ENCODE results near the gene CHN2. TPM values are rescaled to one million over a fixed set of nuclear protein-coding genes. Genes with fewer than 3 reads are reported as not detected.

CHN2 gene
- total and polyA plus RNA-seq, 3 experiments from 2014 or later, result 4.1 to 30.4 (median 5.3) TPM

DNA sequence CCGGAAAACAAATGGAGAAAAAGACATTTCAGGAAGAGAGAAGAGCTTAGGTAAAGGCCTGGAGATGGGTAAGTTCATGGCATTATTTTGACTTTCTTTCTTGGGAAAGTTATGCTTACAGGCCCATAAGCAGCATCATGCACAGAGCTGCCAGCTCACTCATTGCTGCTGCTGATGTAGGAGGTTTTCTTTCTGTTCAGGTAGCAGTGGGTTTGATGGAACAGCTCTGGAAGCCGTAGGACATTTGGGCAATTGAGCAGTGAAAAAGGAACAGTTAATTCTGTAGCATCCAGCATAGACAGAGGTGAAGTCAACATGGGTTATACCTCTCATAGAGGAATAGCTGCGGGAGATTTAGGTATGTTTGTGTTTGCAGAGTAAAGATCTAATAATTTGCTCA is 3.3 kb downstream of the CHN2 start:
- no peaks in the 10 kb centered on the region for H3K36me3 ChIP-seq (ENCODE audit: insufficient read depth, low read length)
- DNase-seq, result no peak
- no peaks in the 10 kb centered on the region for H3K9me3 ChIP-seq (ENCODE audit: low read length)
- CTCF ChIA-PET, result interaction anchor here (1.3 kb wide), 1 partner anchor 8 kb away, joined by 7 read pairs; no protein-coding TSS in a partner anchor
- H3K4me1 ChIP-seq (ENCODE audit: insufficient read depth, low read length), result peaks cover 17% of the 10 kb centered on the region
- H3K27ac Mint-ChIP-seq, result peak overlapping the region in 2 of 8 donors; percentile 8 to 26
- peaks cover 46 to 81% (median 53%) of the 10 kb centered on the region in 3 donors for H3K4me1 Mint-ChIP-seq
- H3K4me3 ChIP-seq (ENCODE audit: low read length), result no peak overlapping the region
- H3K27me3 Mint-ChIP-seq, result peaks cover 0 to 4% of the 10 kb centered on the region in 2 donors
- no peak overlapping the region for H3K27ac ChIP-seq (ENCODE audit: low read depth, low read length)
- POLR2A ChIA-PET, result no interaction called here
- peaks cover 0 to 2% (median 0%) of the 10 kb centered on the region in 5 donors for H3K9me3 Mint-ChIP-seq
- no peaks in the 10 kb centered on the region for H3K27me3 ChIP-seq (ENCODE audit: insufficient read depth, low read length, poor library complexity, severe bottlenecking)
- peak overlapping the region in 5 of 7 donors; percentile 1 to 95 (median 8) for H3K4me3 Mint-ChIP-seq
- H3K36me3 Mint-ChIP-seq, result peaks cover 0 to 8% (median 0%) of the 10 kb centered on the region in 3 donors

DNA sequence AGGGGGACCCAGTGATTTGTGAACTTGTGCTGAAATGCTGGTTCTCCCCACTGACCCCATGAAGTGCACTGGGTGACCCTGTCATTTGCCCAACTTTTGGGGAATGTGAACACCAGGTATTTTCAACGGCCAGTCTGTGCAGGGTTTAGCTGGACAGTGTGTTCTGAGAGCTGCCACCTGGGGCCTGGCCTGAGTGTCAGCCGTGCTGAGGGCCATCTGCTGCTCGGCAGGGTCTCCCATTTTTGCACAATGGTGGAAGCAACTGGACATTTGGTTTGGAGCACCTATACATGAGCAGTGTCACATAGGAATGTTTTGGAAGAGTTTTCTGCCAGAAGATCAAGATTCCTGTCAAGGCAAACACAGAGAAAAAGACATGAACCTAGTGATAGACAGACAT is 5.2 kb downstream of the CHN2 start:
- no peaks in the 10 kb centered on the region for H3K36me3 ChIP-seq (ENCODE audit: insufficient read depth, low read length)
- H3K9me3 Mint-ChIP-seq, result peaks cover 0 to 2% (median 0%) of the 10 kb centered on the region in 5 donors
- peaks cover 0 to 4% of the 10 kb centered on the region in 2 donors for H3K27me3 Mint-ChIP-seq
- H3K36me3 Mint-ChIP-seq, result peaks cover 0 to 8% (median 0%) of the 10 kb centered on the region in 3 donors
- H3K27me3 ChIP-seq (ENCODE audit: insufficient read depth, low read length, poor library complexity, severe bottlenecking), result no peaks in the 10 kb centered on the region
- H3K4me1 Mint-ChIP-seq, result peaks cover 40 to 84% (median 60%) of the 10 kb centered on the region in 3 donors
- H3K9me3 ChIP-seq (ENCODE audit: low read length), result no peaks in the 10 kb centered on the region
- POLR2A ChIA-PET, result no interaction called here
- no peak for DNase-seq
- H3K4me3 Mint-ChIP-seq, result no peak overlapping the region
- peak overlapping the region in 1 of 8 donors; percentile 47 for H3K27ac Mint-ChIP-seq
- peaks cover 17% of the 10 kb centered on the region for H3K4me1 ChIP-seq (ENCODE audit: insufficient read depth, low read length)
- CTCF ChIA-PET, result interaction anchor here (1.7 kb wide), 1 partner anchor 10 kb away, joined by 4 read pairs; no protein-coding TSS in a partner anchor
- H3K4me3 ChIP-seq (ENCODE audit: low read length), result no peak overlapping the region
- H3K27ac ChIP-seq (ENCODE audit: low read depth, low read length), result no peak overlapping the region

DNA sequence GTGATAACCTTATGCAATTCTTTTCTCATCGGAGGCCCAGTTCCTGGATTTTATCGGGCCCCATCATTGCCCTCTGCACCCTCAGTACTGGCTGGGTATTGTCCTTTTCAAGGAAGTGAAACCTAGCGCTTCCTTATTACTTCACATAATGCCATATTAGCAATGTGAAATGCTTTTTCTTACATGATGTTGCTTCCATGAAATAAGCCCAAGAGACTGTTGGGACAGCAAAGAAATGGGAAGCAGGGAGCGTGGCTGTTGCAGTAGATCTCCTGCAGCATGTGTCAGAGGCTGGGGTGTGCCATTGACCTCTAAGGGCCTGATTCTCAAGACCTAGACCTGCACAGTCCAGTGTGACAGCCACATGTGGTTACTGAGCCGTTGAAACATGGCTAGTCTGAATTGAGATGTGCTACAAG is 8.1 kb downstream of the CHN2 start:
- Mint-ChIP-seq H3K36me3 (no peaks in the 10 kb centered on the region), H3K27me3 (no peaks in the 10 kb centered on the region), H3K27ac (no peak overlapping the region), H3K4me3 (no peak overlapping the region), H3K9me3 (no peaks in the 10 kb centered on the region), H3K4me1 (peaks cover 28 to 70% (median 47%) of the 10 kb centered on the region in 3 donors)
- ChIA-PET POLR2A (no interaction called here), CTCF (interaction anchor here (2.0 kb wide), 1 partner anchor 13 kb away, joined by 13 read pairs; no protein-coding TSS in a partner anchor)
- H3K36me3 ChIP-seq (ENCODE audit: insufficient read depth, low read length), result no peaks in the 10 kb centered on the region
- no peak overlapping the region for H3K4me3 ChIP-seq (ENCODE audit: low read length)
- no peaks in the 10 kb centered on the region for H3K9me3 ChIP-seq (ENCODE audit: low read length)
- H3K4me1 ChIP-seq (ENCODE audit: insufficient read depth, low read length), result peaks cover 10% of the 10 kb centered on the region
- H3K27me3 ChIP-seq (ENCODE audit: insufficient read depth, low read length, poor library complexity, severe bottlenecking), result no peaks in the 10 kb centered on the region
- no peak overlapping the region for H3K27ac ChIP-seq (ENCODE audit: low read depth, low read length)
- no peak for DNase-seq

DNA sequence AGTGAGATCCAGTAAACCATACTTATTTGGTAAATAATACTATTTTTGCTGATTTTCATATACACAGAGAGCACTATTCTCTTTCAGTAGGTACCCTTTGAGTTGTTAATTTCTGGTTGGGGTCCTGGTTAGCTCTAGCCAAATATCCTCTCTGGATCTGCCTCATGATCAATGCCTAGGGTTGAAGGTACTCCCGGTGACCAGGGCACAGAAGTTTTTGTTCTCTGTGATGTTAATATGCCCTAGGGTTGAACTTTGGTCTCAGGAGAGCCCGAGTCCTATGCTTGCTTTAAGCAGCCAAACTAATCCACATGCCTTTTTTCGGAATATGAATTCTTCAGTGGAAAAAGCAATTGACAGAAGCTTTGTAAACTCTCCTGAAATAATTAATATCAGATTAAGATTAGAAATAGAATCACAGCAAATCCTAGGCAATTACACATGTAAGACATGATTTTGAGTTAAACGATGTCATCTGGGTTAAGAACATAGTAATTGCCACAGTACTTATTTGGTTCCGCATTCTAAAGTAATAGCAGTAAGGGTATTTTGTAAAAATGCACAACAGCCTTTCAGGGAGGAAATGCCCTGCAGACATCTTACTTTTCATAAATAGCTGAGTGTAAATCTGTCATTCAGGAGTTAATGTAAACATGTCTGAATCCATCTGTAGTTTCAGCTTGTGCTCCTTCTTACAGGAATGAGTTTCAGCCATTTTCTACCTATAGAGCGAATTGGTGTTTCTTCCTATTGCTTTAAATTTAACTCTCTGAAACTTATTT is 10.1 kb downstream of the CHN2 start:
- no peaks in the 10 kb centered on the region for H3K9me3 Mint-ChIP-seq
- no peaks in the 10 kb centered on the region for H3K27me3 Mint-ChIP-seq
- Histone ChIP-seq H3K4me1 (ENCODE audit: insufficient read depth, low read length) (peaks cover 12% of the 10 kb centered on the region), H3K4me3 (ENCODE audit: low read length) (no peak overlapping the region), H3K9me3 (ENCODE audit: low read length) (no peaks in the 10 kb centered on the region), H3K27me3 (ENCODE audit: insufficient read depth, low read length, poor library complexity, severe bottlenecking) (no peaks in the 10 kb centered on the region), H3K36me3 (ENCODE audit: insufficient read depth, low read length) (no peaks in the 10 kb centered on the region), H3K27ac (ENCODE audit: low read depth, low read length) (no peak overlapping the region)
- DNase-seq, result no peak
- H3K4me3 Mint-ChIP-seq, result no peak overlapping the region
- CTCF ChIA-PET, result interaction anchor here (2.1 kb wide), 1 partner anchor 14 kb away, joined by 15 read pairs; no protein-coding TSS in a partner anchor
- H3K27ac Mint-ChIP-seq, result peak overlapping the region in 1 of 8 donors; percentile 6
- no peaks in the 10 kb centered on the region for H3K36me3 Mint-ChIP-seq
- H3K4me1 Mint-ChIP-seq, result peaks cover 38 to 68% (median 51%) of the 10 kb centered on the region in 3 donors
- POLR2A ChIA-PET, result interaction anchor here (0.8 kb wide), 1 partner anchor 9 kb away, joined by 3 read pairs; no protein-coding TSS in a partner anchor

DNA sequence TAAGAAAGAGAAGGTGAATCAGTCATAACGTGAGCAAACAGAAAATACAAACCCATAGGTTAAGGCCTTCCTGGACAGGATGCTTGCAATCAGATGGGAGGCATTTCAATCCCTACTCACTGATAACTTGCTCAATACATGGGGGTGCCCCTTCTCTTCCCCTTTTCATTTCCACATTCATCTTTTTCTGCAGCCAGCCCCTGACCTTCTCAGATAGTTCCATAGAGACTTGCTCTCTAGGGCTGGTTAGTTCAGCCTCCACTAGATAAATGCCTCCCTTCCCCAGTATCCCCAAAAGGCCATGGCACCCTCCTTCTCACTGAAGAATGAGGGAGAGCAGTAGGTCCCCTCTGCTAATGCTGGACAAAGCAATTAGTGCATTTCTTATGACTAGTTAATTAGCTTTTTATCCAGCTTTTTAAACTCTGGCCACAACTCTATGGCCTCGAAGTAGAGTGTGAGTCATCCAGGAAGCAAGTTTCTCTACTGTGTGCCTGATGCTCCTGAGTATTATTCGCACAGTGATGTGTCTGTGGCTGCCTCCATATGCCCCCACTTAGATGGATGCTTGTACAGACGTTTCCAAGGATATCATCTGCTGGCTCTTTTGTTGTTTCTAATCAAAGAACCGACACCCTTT is 12.7 kb downstream of the CHN2 start:
- H3K4me1 Mint-ChIP-seq, result peaks cover 35 to 57% (median 53%) of the 10 kb centered on the region in 3 donors
- H3K4me3 Mint-ChIP-seq, result peak overlapping the region in 4 of 7 donors; percentile 18 to 54 (median 42)
- Histone ChIP-seq H3K27ac (ENCODE audit: low read depth, low read length) (no peak overlapping the region), H3K4me1 (ENCODE audit: insufficient read depth, low read length) (peaks cover 12% of the 10 kb centered on the region), H3K4me3 (ENCODE audit: low read length) (no peak overlapping the region), H3K27me3 (ENCODE audit: insufficient read depth, low read length, poor library complexity, severe bottlenecking) (no peaks in the 10 kb centered on the region), H3K36me3 (ENCODE audit: insufficient read depth, low read length) (no peaks in the 10 kb centered on the region), H3K9me3 (ENCODE audit: low read length) (no peaks in the 10 kb centered on the region)
- ChIA-PET CTCF (interaction anchor here (1.2 kb wide), 1 partner anchor 17 kb away, joined by 3 read pairs; no protein-coding TSS in a partner anchor), POLR2A (no interaction called here)
- DNase-seq, result no peak
- no peaks in the 10 kb centered on the region for H3K9me3 Mint-ChIP-seq
- peak overlapping the region in 5 of 8 donors; percentile 2 to 63 (median 20) for H3K27ac Mint-ChIP-seq
- peaks cover 0 to 2% (median under 1%) of the 10 kb centered on the region in 3 donors for H3K36me3 Mint-ChIP-seq
- H3K27me3 Mint-ChIP-seq, result no peaks in the 10 kb centered on the region

DNA sequence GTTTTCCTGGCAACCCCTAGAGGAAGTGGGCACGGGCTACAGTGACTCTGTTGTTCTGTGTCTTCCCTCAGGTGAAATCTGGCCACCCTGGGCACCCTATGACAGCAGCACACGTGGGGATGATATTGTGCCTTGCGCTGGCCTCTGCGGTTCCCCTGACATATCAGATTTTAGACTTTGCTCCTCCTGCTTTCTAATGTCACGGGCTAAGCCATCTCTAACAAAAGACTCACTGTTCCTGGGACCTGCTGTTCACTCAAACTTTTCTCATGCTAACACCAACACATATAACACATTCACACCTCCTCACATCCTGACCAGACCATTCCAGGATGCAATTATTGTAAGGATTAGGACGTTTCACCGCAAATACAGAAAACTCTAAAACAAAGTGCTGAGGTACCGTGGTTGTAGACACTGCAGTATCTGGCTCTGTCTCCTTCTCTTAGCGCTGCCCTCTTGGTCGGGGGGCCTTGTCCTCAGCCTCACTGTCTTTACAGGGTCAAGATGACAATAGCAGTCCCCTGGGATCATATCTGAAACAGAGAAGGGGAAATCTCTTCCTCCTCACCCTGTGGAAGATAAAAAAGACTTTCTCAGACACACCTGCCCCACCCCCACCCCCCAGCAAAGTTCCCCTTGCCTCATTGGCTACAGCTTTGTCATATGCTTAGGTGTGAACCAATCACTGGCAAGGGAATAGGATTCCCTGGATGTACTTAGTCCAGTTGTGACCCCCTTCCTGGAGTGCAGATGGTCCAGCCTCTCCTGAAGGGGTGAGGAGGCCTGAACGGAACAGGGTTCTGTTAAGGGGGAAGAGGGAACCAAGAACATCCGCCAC is 14.1 kb downstream of the CHN2 start:
- H3K27me3 ChIP-seq (ENCODE audit: insufficient read depth, low read length, poor library complexity, severe bottlenecking), result no peaks in the 10 kb centered on the region
- Mint-ChIP-seq H3K36me3 (peaks cover 0 to 8% (median 5%) of the 10 kb centered on the region in 3 donors), H3K27ac (peak overlapping the region in 4 of 8 donors; percentile 36 to 77 (median 67)), H3K27me3 (no peaks in the 10 kb centered on the region), H3K9me3 (no peaks in the 10 kb centered on the region), H3K4me3 (peak overlapping the region in 5 of 7 donors; percentile 26 to 70 (median 48)), H3K4me1 (peaks cover 36 to 58% (median 54%) of the 10 kb centered on the region in 3 donors)
- peaks cover 12% of the 10 kb centered on the region for H3K4me1 ChIP-seq (ENCODE audit: insufficient read depth, low read length)
- H3K36me3 ChIP-seq (ENCODE audit: insufficient read depth, low read length), result no peaks in the 10 kb centered on the region
- H3K9me3 ChIP-seq (ENCODE audit: low read length), result no peaks in the 10 kb centered on the region
- POLR2A ChIA-PET, result no interaction called here
- no peak overlapping the region for H3K27ac ChIP-seq (ENCODE audit: low read depth, low read length)
- DNase-seq, result no peak
- CTCF ChIA-PET, result no interaction called here
- no peak overlapping the region for H3K4me3 ChIP-seq (ENCODE audit: low read length)

DNA sequence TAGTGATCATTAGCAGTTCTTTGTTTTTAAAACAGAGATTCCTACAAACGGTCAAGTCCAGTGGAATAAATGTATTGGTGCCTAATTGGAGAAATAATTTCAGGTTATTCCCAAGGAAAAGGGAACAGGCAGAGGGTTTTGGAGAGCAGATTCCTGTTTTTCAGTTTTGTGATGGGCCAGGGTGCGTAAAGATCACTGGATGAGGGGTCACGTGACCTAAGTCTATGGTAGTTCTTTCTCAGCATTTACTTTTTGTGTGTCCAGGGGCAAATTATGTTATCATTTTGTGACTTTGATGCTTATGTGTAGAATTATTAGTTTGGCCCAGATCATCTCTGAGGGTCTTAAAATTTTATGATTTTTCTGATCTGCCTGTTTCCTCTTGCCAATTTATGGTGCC is 15.2 kb downstream of the CHN2 start:
- Histone ChIP-seq H3K27me3 (ENCODE audit: insufficient read depth, low read length, poor library complexity, severe bottlenecking) (no peaks in the 10 kb centered on the region), H3K4me1 (ENCODE audit: insufficient read depth, low read length) (peaks cover 12% of the 10 kb centered on the region), H3K27ac (ENCODE audit: low read depth, low read length) (no peak overlapping the region), H3K36me3 (ENCODE audit: insufficient read depth, low read length) (no peaks in the 10 kb centered on the region), H3K9me3 (ENCODE audit: low read length) (no peaks in the 10 kb centered on the region), H3K4me3 (ENCODE audit: low read length) (no peak overlapping the region)
- peaks cover 40 to 58% (median 49%) of the 10 kb centered on the region in 3 donors for H3K4me1 Mint-ChIP-seq
- ChIA-PET POLR2A (no interaction called here), CTCF (no interaction called here)
- H3K36me3 Mint-ChIP-seq, result peaks cover 0 to 13% (median 8%) of the 10 kb centered on the region in 3 donors
- no peaks in the 10 kb centered on the region for H3K9me3 Mint-ChIP-seq
- no peak for DNase-seq
- no peak overlapping the region for H3K27ac Mint-ChIP-seq
- no peaks in the 10 kb centered on the region for H3K27me3 Mint-ChIP-seq
- no peak overlapping the region for H3K4me3 Mint-ChIP-seq

Measured in CD8-positive, alpha-beta memory T cell (primary cell).